Activated T-cell treated with anti-CD3 and anti-CD28 coated beads, Interleukin-2, amount 50 U/mL, for 4 hours (primary cell): ENCODE results near the gene IFITM10. TPM values are rescaled to one million over a fixed set of nuclear protein-coding genes. Genes with fewer than 3 reads are reported as not detected.

ENCODE experiments used
- ATAC-seq, 2 donors: fragments of 200-7000 bp; cut with Tn5 transposase; one replicate each; pipeline ENCODE4 v1.10.0; 2021
- DNase-seq: peaks from one replicate; pipeline ENCODE4 v3.0.0-alpha.2; 2020
- H3K27me3 Mint-ChIP-seq: one replicate; pipeline ENCODE4 v1.8.0; 2021; ENCODE audit warnings: low read depth, mixed read lengths
- H3K36me3 Mint-ChIP-seq: one replicate; pipeline ENCODE4 v1.8.0; 2022; ENCODE audit warnings: mixed read lengths; ENCODE audit not compliant: insufficient read depth
- H3K4me1 Mint-ChIP-seq: one replicate; pipeline ENCODE4 v1.8.0; 2021; ENCODE audit warnings: low read depth, mixed read lengths
- H3K4me3 Mint-ChIP-seq: one replicate; pipeline ENCODE4 v1.8.0; 2021; ENCODE audit warnings: mild to moderate bottlenecking, moderate library complexity, mixed read lengths
- H3K9me3 Mint-ChIP-seq: one replicate; pipeline ENCODE4 v1.8.0; 2021; ENCODE audit warnings: mixed read lengths
- total RNA-seq, 3 donors: library from RNA; stranded (reverse); gene quantifications; one replicate each; pipeline ENCODE4 v1.2.1, GENCODE V29; 2021

IFITM10 gene
- total RNA-seq, 3 donors from 2014 or later, result 0.33 to 0.53 (median 0.33) TPM

DNA sequence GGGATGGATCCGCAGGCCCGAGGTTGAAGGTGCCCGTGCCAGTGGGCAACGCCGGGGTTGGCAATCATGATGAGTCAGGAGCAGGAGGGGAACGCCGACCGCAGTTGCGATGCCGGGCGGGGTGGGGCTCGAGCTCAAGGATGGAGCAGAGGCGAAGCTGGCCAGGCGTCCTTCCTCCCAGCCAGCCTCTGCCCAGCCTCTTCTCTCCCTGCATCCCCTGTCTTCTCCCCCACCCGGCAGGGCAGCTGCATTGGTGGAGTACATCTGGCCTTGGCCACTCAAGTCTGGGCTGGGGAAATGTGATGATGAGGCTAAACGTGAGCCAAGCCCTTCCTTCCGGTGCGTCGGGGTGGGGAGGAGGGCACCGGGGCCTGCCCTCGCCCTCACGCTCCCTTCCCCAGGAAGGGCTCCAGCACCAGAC lies 3.9 kb downstream of the IFITM10 start:
- no peaks in the 10 kb centered on the region for H3K9me3 Mint-ChIP-seq
- peaks cover 16% of the 10 kb centered on the region for H3K27me3 Mint-ChIP-seq

DNA sequence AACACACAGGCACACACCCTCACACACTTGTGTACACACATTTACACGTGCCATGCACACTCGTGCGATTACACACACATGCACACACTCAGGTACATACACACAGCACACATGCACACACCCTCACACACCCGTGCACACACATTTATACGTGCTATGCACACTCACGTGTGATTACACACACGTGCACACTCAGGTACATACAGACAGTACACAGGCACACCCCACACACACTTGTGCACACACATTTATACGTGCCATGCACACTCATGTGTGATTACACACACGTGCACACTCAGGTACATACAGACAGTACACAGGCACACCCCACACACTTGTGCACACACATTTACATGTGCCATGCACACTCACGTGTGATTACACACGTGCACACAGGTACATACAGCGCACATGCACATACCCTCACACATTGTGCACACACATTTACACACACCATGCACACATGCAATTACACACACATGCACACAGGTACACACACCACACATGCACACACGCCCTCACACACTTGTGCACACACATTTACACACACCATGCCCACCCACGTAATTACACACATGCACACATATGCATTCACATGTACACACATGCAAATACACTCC lies 4.6 kb downstream of the IFITM10 start:
- Mint-ChIP-seq H3K4me3 (no peak overlapping the region), H3K9me3 (no peaks in the 10 kb centered on the region), H3K36me3 (no peaks in the 10 kb centered on the region), H3K27me3 (peaks cover 15% of the 10 kb centered on the region), H3K4me1 (peaks cover 12% of the 10 kb centered on the region)
- no peak for DNase-seq
- no peak for ATAC-seq

More for the DNA sequence above, 3.9 kb downstream of the IFITM10 start:
- Mint-ChIP-seq H3K36me3 (no peaks in the 10 kb centered on the region), H3K4me3 (no peak overlapping the region), H3K4me1 (peaks cover 12% of the 10 kb centered on the region)
- no peak for ATAC-seq
- DNase-seq, result no peak

DNA sequence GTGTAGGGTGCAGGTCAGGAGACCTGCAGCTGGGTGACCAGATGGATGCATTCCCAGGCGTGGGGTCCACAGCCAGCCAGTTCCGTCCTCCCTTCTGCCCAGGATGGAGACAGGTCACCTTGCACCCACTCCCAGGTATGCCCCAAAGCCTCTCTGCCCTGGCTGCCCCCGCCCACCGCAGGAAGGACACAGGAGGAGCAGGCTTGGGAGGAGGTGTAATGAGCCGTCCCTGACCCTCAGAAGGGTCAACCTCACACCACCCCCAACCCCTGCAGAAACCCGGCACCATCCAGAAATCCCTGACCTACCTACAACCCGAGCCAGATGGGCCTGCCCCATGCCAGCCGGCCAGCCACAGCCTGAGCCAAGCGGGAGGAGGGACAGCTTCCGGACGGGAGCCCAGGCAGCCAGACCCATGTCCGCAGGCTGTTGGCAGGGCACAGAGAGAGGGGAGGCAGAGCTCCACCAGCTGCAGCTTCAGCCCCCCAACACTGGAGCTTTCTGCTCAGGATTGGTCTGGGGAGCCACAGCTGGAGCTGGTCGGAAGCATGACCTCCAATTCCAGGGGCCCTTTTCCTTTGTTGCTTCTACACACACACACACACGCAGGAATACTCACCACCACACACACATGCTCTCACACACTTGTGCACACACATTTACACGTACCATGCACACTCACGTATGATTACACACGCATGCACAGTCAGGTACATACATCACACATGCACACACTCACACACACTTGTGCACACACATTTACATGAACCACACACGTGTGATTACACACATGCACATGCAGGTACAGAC lies 5.3 kb downstream of the IFITM10 start:
- H3K4me1 Mint-ChIP-seq, result peaks cover 8% of the 10 kb centered on the region
- ATAC-seq (no peak), DNase-seq (no peak)
- no peaks in the 10 kb centered on the region for H3K36me3 Mint-ChIP-seq
- no peak overlapping the region for H3K4me3 Mint-ChIP-seq
- no peaks in the 10 kb centered on the region for H3K9me3 Mint-ChIP-seq
- H3K27me3 Mint-ChIP-seq, result peaks cover 8% of the 10 kb centered on the region

DNA sequence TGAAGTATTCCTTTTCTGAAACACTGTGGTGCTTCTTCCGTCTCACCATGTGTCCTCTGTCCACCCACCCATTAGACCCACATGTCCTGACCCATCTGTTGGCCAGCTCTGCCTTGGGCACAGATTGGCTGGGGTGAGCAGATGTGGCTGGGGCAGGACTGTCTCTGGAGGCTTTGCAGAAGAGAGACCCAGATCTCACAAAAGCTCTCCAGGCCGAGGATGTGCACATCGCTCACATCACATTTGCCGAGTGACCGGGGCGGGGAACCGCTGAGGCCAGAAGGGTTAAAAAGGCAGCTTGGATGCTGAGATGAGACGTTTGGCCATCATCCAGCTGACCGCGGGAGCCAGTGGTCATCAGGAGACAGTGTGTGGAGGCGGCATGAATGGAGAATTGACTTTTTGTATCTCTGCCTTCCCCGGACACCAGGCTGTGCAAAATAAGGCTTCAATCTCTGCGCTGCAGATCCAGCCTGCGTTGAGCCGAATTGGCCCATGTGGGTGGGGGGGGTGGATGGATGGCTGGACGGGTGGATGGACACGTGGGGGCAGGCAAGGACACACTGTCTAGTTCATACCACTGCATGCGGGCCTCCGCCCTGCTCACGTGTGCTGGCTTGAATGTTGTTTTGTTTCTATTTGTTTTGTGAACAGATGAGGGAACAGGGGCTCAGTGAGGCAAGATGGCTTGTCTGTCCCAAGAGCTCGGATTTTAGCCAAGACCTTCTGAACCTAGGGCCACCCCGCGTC lies 6.1 kb downstream of the IFITM10 start:
- H3K9me3 Mint-ChIP-seq, result no peaks in the 10 kb centered on the region
- H3K4me1 Mint-ChIP-seq, result no peaks in the 10 kb centered on the region
- no peak for ATAC-seq
- peaks cover 1% of the 10 kb centered on the region for H3K27me3 Mint-ChIP-seq
- no peak overlapping the region for H3K4me3 Mint-ChIP-seq
- H3K36me3 Mint-ChIP-seq, result no peaks in the 10 kb centered on the region
- no peak for DNase-seq

DNA sequence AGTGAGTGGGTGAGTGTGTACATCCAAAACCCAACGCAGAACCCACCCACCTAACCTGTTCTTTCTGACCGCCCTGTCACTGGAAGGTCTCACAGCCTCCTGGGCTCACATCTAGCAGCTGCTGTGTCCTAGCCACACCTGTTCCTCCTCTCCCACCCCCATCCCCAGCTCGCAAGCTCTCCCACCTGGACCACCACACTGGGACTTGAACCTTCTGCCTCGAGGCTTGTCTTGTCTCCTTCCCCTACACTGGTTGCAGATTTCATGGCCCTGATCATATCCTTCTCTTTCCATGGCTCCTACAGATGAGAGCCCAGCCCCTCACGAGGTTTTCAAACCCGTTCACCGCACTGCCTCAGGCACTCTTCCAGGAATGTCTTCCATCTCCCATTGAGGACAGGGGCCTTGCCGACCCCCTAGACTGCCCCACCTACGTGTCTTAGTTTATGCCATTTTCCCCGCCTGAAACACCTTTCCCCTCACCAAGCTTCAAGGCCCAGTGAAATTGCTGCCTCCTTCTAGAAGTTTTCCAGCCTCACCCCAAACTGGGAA lies 6.7 kb downstream of the IFITM10 start:
- DNase-seq (no peak), ATAC-seq (no peak)
- Mint-ChIP-seq H3K4me3 (no peak overlapping the region), H3K9me3 (no peaks in the 10 kb centered on the region), H3K4me1 (no peaks in the 10 kb centered on the region), H3K27me3 (peaks cover 5% of the 10 kb centered on the region), H3K36me3 (no peaks in the 10 kb centered on the region)

DNA sequence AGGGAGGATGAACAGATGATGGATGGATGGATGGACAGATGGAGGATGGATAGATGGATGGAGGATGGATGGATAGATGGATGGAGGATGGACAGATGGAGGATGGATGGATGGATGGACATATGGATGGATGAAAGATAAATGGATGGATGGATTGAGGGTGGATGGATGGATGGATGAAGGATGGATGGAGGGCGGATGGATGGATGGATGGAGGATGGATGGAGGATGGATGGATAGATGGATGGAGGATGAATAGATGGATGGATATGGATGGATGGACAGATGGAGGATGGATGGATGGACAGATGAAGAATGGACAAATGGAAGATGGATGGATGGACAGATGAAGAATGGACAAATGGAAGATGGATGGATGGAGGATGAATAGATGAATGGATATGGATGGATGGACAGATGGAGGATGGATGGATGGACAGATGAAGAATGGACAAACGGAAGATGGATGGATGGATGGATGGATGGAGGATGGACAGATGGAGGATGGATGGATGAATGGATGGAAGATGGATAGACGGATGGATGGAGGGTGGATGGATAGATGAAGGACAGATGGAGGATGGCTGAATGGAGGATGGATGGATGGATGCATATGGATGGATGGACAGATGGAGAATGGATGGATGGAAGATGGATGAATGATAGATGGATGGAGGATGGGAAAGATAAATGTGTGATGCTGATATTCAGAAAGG lies 7.4 kb downstream of the IFITM10 start:
- DNase-seq (no peak), ATAC-seq (no peak)
- no peaks in the 10 kb centered on the region for H3K9me3 Mint-ChIP-seq
- H3K36me3 Mint-ChIP-seq, result no peaks in the 10 kb centered on the region
- peaks cover 5% of the 10 kb centered on the region for H3K27me3 Mint-ChIP-seq
- no peak overlapping the region for H3K4me3 Mint-ChIP-seq
- no peaks in the 10 kb centered on the region for H3K4me1 Mint-ChIP-seq

DNA sequence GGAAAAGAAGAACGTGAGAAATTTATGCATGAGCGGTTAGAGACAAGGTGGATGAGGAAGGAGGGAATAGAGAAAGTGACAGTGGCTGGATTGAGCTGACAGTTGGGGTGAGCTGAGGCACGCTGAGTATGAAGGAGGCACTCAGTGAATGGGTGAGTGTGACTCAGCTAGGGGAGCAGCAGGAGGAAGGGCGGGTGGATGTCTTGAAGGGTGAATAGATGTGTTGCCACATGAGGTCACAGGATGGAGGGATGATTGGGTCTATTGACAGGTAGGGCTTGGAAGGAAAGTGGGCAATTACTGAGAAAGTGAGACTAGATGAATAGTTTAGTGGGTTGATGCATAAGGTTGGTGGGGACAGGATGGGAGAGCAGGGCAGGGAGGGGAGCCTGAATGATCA lies 8.0 kb downstream of the IFITM10 start:
- Mint-ChIP-seq H3K9me3 (no peaks in the 10 kb centered on the region), H3K36me3 (no peaks in the 10 kb centered on the region), H3K4me3 (no peak overlapping the region), H3K27me3 (peaks cover 5% of the 10 kb centered on the region), H3K4me1 (no peaks in the 10 kb centered on the region)
- DNase-seq (no peak), ATAC-seq (peak; percentile 48 to 55)

DNA sequence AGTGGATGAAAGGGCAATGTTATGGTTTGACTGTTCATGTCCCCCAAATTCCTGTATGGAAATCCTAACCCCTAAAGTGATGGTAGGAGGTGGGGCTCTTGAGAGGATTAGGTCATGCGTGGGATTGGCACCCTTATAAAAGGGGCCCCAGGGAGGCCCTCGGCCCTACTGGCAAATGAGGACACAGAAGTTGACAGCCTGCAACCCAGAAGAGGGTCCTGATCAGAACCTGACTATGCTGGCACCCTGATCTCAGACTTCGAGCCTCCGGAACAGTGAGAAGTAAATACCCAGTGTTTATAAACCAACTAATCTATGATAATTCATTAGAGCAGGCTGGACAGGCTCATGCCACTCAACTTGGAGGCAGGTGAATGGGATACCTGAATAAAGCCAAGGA lies 8.7 kb downstream of the IFITM10 start:
- H3K27me3 Mint-ChIP-seq, result peaks cover 5% of the 10 kb centered on the region
- no peak for DNase-seq

DNA sequence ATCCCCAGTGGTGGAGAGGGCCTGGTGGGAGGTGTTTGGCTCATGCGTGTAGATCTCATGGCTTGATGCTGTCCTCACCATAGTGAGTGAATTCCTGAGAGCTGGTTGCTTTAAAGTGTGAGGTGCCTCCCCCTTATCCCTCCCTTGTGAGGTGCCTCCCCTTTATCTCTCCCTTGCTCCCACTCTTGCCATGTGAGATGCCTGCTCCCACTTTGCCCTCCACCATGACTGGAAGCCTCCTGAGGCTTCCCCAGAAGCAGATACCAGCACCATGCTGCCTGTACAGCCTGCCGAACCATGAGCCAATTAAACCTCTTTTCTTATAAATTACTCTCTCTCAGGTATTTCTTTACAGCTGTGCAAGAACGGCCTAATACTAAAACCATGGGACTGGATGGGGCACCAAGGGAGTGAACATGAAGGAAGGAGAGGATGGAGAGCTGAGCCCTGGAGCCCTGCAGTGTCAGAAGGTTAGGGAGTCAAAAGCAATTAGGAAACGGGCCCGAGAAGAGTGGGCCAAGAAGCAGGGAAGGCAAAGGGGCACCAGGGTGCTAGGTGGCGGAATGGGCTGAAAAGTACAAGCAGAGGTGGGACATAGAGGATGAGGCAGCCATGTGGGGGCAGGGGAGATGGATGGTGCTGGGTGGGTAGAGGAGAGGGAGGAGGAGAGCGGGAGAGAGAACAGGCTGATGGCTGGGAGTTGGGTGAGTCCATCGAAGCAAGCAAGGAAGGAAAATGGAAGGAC lies 9.4 kb downstream of the IFITM10 start:
- no peak for DNase-seq
- Mint-ChIP-seq H3K4me1 (no peaks in the 10 kb centered on the region), H3K27me3 (peaks cover 13% of the 10 kb centered on the region), H3K9me3 (peaks cover 10% of the 10 kb centered on the region), H3K4me3 (no peak overlapping the region), H3K36me3 (no peaks in the 10 kb centered on the region)
- ATAC-seq, result no peak

More for the DNA sequence above, 8.7 kb downstream of the IFITM10 start:
- H3K36me3 Mint-ChIP-seq, result no peaks in the 10 kb centered on the region
- no peak overlapping the region for H3K4me3 Mint-ChIP-seq
- H3K4me1 Mint-ChIP-seq, result no peaks in the 10 kb centered on the region
- H3K9me3 Mint-ChIP-seq, result peaks cover 2% of the 10 kb centered on the region
- ATAC-seq, result no peak

DNA sequence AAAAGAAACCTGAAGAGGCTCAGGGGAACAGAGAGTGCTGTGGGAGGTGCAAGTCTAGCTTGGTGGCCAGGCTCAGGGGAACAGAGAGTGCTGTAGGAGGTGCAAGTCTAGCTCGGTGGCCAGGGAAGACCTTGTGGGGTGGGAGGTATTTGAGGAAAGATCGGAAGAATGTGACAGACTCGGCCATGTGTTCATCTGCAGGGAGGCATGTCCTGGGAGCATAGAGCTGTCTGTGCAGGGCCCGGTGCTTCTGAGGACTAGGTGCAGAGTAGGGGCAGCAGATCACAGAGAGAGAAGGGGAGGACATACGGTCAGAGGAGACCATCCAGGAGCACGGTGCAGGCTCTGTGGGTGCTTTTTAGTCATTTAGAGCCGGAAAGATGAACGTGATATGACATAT lies 10.8 kb downstream of the IFITM10 start:
- peaks cover 14% of the 10 kb centered on the region for H3K9me3 Mint-ChIP-seq
- H3K4me1 Mint-ChIP-seq, result no peaks in the 10 kb centered on the region
- H3K4me3 Mint-ChIP-seq, result no peak overlapping the region
- ATAC-seq (no peak), DNase-seq (no peak)
- H3K36me3 Mint-ChIP-seq, result no peaks in the 10 kb centered on the region
- H3K27me3 Mint-ChIP-seq, result peaks cover 18% of the 10 kb centered on the region

DNA sequence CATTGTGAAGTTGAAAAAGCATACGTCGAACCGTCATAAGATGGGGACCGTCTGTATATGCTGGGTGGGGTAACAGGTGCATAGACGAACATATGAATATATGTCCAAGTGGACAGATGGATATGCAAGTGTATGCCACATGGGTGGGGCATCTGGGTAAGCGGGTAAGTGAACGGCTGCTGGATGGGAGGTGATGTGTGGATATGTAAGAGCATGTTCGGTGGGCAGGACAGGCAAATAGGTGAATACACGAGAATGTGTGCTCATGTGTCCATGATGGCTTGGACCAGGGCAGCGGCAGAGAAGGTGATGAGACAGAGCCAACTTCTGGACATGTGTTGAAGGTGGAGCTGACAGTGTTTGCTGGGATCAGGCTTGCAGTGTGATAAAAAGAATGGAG lies 12.0 kb downstream of the IFITM10 start:
- Mint-ChIP-seq H3K36me3 (no peaks in the 10 kb centered on the region), H3K4me1 (peaks cover 8% of the 10 kb centered on the region), H3K27me3 (peaks cover 26% of the 10 kb centered on the region), H3K4me3 (no peak overlapping the region), H3K9me3 (peaks cover 14% of the 10 kb centered on the region)
- ATAC-seq (no peak), DNase-seq (no peak)

DNA sequence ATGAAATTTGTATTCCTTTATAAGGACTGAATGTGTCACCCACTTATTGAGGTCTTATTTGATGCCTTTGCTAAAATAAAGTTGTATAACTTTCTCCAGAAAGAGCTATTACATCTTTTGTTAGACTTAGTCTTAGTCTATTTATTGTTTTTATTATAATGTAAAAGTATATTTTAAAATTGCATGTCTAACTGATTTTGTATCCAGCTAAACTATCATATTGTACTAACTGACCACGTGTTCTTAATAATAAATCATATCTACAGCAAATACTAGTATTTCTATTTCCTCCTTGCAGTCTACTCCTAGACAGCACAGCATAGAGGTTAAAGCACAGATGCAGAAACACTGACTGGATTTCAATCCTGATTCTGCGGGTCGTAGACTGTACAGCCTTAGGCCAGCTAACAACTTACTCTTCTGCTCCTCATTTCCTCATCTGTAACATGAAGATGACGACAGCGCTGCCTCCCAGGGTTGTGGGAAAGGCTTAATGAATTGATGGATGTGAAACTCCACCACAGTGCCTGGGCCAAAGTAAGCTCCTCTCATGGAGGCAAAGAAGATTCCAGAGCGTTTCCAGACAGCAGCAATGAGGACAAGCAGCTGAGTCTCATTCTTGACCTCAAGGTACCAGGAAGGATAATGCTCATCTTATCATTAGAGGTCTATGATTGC lies 13.2 kb downstream of the IFITM10 start:
- Mint-ChIP-seq H3K4me3 (no peak overlapping the region), H3K4me1 (peaks cover 8% of the 10 kb centered on the region), H3K36me3 (no peaks in the 10 kb centered on the region), H3K9me3 (peaks cover 14% of the 10 kb centered on the region), H3K27me3 (peaks cover 28% of the 10 kb centered on the region)
- ATAC-seq (no peak), DNase-seq (no peak)

DNA sequence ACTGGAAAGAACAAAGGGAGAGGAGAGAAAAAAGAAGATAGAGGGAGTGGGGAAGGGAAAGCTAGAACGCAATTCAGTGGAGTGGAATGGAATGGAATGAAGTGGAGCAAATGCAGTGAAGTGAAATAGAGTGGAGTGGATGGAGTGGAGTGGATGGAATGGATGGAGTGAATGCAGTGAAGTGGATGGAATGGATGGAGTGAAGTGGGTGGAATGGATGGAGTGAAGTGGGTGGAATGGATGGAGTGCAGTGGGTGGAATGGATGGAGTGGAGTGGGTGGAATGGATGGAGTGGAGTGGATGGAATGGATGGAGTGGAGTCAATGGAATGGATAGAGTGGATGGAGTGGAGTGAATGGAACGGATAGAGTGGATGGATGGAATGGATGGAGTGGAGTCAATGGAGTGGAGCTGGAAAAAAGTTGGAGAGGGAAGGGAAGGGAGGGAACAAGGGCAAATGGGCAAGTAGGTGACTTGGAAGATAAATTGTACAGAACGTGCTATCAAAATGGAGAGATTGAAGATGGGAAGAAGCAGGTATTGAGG lies 13.9 kb downstream of the IFITM10 start:
- peaks cover 8% of the 10 kb centered on the region for H3K4me1 Mint-ChIP-seq
- H3K4me3 Mint-ChIP-seq, result no peak overlapping the region
- H3K36me3 Mint-ChIP-seq, result no peaks in the 10 kb centered on the region
- H3K9me3 Mint-ChIP-seq, result peaks cover 14% of the 10 kb centered on the region
- DNase-seq (no peak), ATAC-seq (no peak)
- H3K27me3 Mint-ChIP-seq, result peaks cover 34% of the 10 kb centered on the region
